HG02981 (cell line): ENCODE data around the gene USP17L11.
"Not testable (repeated sequence)": the region's sequence is repeated elsewhere in the genome, so short reads cannot be mapped to it uniquely, and the experiment has no call there.

ENCODE experiments used
- ATAC-seq: cut with Tn5 transposase; IDR thresholded peaks from one replicate; pipeline ENCODE4 v1.9.1; 2021; ENCODE audit warnings: mild to moderate bottlenecking, moderate library complexity; ENCODE audit not compliant: unreplicated experiment

USP17L11 gene, protein sequence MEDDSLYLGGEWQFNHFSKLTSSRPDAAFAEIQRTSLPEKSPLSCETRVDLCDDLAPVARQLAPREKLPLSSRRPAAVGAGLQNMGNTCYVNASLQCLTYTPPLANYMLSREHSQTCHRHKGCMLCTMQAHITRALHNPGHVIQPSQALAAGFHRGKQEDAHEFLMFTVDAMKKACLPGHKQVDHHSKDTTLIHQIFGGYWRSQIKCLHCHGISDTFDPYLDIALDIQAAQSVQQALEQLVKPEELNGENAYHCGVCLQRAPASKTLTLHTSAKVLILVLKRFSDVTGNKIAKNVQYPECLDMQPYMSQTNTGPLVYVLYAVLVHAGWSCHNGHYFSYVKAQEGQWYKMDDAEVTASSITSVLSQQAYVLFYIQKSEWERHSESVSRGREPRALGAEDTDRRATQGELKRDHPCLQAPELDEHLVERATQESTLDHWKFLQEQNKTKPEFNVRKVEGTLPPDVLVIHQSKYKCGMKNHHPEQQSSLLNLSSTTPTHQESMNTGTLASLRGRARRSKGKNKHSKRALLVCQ

DNA sequence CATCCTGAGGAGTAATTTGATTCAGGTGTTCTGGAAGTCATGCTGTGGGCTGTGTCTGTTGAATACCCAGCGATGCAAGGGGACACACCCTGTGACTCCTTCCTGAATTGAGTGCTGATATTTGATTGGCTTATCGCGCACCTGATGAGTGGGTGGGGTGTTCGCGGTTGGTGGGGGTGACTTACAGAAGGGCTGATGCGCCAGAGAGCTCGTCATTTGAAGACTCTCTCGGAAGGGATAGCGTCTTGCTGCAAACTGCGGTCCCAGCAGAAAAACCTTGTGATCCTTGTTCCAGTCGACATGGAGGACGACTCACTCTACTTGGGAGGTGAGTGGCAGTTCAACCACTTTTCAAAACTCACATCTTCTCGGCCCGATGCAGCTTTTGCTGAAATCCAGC lies at the start of gene USP17L11:
Gene USP17L11, plus strand, starts transcription at position 301 of the 400 bp plus-strand sequence. Its CDS starts 0 bp downstream, at position 301.
- not testable (repeated sequence) for ATAC-seq

DNA sequence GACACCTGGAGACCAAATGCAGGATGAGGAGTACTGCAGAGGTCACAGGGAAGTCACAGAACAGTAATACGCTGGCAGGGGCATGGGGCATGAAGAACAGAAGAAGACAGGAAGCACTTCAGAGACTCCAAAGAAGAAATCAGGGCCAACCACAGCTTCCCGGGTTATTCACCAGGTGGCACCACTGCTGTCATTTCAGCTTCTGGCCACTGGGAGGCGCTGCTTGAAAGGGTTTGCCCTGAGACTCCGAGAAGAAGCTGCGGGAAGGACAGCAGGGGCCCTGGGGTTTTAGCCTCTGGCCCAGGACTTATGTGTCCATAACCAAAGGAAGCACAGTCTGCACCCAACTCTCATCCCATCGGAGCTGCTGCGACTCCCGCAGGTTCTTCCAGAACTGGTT lies 49.2 kb upstream of the USP17L11 start:
- ATAC-seq = not testable (repeated sequence)

DNA sequence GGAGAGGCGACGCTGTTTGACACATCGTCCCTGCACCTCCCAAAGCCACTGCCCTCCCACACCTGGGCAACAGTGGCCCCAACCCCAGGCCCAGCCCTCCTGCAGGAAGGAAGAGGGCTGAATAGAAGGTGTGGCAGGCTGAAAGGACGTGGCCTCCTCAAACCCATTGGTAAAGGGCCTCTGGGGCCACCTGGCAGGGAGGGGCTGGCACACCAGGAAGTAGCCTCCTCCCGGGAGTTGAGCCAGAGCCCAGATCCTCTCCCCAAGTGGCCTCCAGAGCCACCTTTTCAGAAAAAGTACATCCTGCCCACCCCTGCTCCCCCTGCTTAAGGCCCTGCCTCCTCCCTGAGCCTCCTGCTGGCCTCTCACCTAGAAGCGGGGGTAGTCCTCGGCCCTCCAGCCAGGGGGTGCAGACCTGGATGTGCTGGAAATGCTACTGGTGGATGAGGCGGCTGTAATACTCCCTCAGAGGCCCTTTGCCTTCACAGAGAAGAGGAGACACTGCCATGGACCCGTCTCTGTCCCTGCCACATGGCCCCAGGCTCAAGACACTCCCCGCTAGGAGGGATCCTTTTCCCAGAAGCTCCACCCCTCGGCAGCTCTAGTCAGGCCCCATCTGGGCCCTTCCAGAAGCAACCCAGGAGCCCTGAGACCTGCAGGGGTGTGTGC lies 45.3 kb upstream of the USP17L11 start, which contains the start of gene FAM90A26:
Gene FAM90A26, plus strand, starts transcription at position 619 of the 669 bp plus-strand sequence. CDS start 2,764 bp downstream, outside the sequence.
- not testable (repeated sequence) for ATAC-seq

DNA sequence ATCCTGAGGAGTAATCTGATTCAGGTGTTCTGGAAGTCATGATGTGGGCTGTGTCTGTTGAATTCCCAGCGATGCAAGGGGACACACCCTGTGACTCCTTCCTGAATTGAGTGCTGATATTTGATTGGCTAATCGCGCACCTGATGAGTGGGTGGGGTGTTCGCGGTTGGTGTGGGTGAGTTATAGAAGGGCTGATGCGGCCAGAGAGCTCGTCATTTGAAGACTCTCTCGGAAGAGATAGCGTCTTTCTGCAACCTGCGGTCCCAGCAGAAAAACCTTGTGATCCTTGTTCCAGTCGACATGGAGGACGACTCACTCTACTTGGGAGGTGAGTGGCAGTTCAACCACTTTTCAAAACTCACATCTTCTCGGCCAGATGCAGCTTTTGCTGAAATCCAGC lies 4.8 kb upstream of the USP17L11 start, which contains the start of gene USP17L10:
Gene USP17L10, plus strand, starts transcription at position 301 of the 400 bp plus-strand sequence. Its CDS starts 0 bp downstream, at position 301.
- not testable (repeated sequence) for ATAC-seq

DNA sequence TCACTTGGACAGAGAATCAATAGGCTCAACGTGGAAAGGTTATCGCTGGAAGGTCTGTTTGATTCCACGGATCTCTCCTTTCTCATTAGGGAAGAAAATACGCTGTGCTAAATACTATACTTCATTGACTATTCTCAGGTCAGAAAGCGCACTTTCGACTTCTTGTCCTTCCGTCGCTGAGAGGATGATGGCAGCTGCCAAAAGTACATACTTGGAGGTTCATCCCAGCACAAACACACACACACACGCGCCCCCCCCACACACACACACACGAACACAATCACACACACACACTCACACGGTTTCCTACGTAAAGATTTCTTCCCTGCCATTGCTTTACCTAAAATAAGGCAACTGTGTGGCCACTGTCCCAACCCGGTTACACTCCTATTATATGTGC lies 504 bp upstream of the USP17L11 start:
- ATAC-seq = not testable (repeated sequence)

DNA sequence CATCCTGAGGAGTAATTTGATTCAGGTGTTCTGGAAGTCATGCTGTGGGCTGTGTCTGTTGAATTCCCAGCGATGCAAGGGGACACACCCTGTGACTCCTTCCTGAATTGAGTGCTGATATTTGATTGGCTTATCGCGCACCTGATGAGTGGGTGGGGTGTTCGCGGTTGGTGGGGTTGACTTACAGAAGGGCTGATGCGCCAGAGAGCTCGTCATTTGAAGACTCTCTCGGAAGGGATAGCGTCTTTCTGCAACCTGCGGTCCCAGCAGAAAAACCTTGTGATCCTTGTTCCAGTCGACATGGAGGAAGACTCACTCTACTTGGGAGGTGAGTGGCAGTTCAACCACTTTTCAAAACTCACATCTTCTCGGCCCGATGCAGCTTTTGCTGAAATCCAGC lies 4.6 kb downstream of the USP17L11 start, which contains the start of gene USP17L12:
Gene USP17L12, plus strand, starts transcription at position 301 of the 400 bp plus-strand sequence. Its CDS starts 0 bp downstream, at position 301.
- ATAC-seq = not testable (repeated sequence)

DNA sequence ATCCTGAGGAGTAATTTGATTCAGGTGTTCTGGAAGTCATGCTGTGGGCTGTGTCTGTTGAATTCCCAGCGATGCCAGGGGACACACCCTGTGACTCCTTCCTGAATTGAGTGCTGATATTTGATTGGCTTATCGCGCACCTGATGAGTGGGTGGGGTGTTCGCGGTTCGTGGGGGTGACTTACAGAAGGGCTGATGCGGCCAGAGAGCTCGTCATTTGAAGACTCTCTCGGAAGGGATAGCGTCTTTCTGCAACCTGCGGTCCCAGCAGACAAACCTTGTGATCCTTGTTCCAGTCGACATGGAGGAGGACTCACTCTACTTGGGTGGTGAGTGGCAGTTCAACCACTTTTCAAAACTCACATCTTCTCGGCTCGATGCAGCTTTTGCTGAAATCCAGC lies 9.4 kb downstream of the USP17L11 start, which contains the start of gene USP17L13:
Gene USP17L13, plus strand, starts transcription at position 301 of the 400 bp plus-strand sequence. Its CDS starts 0 bp downstream, at position 301.
- ATAC-seq = not testable (repeated sequence)

DNA sequence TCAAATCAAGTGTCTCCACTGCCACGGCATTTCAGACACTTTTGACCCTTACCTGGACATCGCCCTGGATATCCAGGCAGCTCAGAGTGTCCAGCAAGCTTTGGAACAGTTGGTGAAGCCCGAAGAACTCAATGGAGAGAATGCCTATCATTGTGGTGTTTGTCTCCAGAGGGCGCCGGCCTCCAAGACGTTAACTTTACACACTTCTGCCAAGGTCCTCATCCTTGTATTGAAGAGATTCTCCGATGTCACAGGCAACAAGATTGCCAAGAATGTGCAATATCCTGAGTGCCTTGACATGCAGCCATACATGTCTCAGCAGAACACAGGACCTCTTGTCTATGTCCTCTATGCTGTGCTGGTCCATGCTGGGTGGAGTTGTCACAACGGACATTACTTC lies 15.0 kb downstream of the USP17L11 start:
- ATAC-seq = not testable (repeated sequence)

DNA sequence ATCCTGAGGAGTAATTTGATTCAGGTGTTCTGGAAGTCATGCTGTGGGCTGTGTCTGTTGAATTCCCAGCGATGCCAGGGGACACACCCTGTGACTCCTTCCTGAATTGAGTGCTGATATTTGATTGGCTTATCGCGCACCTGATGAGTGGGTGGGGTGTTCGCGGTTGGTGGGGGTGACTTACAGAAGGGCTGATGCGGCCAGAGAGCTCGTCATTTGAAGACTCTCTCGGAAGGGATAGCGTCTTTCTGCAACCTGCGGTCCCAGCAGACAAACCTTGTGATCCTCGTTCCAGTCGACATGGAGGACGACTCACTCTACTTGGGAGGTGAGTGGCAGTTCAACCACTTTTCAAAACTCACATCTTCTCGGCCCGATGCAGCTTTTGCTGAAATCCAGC lies 18.9 kb downstream of the USP17L11 start, which contains the start of gene USP17L15:
Gene USP17L15, plus strand, starts transcription at position 301 of the 400 bp plus-strand sequence. Its CDS starts 0 bp downstream, at position 301.
- not testable (repeated sequence) for ATAC-seq

DNA sequence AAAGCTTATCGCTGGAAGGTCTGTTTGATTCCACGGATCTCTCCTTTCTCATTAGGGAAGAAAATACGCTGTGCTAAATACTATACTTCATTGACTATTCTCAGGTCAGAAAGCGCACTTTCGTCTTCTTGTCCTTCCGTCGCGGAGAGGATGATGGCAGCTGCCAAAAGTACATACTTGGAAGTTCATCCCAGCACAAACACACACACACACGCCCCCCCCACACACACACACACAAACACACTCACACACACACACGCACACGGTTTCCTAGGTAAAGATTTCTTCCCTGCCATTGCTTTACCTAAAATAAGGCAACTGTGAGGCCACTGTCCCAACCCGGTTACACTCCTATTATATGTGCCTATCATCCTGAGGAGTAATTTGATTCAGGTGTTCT lies 23.3 kb downstream of the USP17L11 start:
- not testable (repeated sequence) for ATAC-seq

DNA sequence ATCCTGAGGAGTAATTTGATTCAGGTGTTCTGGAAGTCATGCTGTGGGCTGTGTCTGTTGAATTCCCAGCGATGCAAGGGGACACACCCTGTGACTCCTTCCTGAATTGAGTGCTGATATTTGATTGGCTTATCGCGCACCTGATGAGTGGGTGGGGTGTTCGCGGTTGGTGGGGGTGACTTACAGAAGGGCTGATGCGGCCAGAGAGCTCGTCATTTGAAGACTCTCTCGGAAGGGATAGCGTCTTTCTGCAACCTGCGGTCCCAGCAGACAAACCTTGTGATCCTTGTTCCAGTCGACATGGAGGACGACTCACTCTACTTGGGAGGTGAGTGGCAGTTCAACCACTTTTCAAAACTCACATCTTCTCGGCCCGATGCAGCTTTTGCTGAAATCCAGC lies 28.4 kb downstream of the USP17L11 start, which contains the start of gene USP17L17:
Gene USP17L17, plus strand, starts transcription at position 301 of the 400 bp plus-strand sequence. Its CDS starts 0 bp downstream, at position 301.
- not testable (repeated sequence) for ATAC-seq

DNA sequence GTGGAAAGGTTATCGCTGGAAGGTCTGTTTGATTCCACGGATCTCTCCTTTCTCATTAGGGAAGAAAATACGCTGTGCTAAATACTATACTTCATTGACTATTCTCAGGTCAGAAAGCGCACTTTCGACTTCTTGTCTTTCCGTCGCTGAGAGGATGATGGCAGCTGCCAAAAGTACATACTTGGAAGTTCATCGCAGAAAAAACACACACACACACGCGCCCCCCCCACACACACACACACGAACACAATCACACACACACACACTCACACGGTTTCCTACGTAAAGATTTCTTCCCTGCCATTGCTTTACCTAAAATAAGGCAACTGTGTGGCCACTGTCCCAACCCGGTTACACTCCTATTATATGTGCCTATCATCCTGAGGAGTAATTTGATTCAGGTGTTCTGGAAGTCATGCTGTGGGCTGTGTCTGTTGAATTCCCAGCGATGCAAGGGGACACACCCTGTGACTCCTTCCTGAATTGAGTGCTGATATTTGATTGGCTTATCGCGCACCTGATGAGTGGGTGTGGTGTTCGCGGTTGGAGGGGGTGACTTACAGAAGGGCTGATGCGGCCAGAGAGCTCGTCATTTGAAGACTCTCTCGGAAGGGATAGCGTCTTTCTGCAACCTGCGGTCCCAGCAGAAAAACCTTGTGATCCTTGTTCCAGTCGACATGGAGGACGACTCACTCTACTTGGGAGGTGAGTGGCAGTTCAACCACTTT lies 32.9 kb downstream of the USP17L11 start, which contains the start of gene USP17L18:
Gene USP17L18, plus strand, starts transcription at position 678 of the 728 bp plus-strand sequence. Its CDS starts 0 bp downstream, at position 678.
- ATAC-seq = not testable (repeated sequence)

DNA sequence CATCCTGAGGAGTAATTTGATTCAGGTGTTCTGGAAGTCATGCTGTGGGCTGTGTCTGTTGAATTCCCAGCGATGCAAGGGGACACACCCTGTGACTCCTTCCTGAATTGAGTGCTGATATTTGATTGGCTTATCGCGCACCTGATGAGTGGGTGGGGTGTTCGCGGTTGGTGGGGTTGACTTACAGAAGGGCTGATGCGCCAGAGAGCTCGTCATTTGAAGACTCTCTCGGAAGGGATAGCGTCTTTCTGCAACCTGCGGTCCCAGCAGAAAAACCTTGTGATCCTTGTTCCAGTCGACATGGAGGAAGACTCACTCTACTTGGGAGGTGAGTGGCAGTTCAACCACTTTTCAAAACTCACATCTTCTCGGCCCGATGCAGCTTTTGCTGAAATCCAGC lies 37.9 kb downstream of the USP17L11 start, which contains the start of gene USP17L19:
Gene USP17L19, plus strand, starts transcription at position 301 of the 400 bp plus-strand sequence. Its CDS starts 0 bp downstream, at position 301.
- ATAC-seq = not testable (repeated sequence)

DNA sequence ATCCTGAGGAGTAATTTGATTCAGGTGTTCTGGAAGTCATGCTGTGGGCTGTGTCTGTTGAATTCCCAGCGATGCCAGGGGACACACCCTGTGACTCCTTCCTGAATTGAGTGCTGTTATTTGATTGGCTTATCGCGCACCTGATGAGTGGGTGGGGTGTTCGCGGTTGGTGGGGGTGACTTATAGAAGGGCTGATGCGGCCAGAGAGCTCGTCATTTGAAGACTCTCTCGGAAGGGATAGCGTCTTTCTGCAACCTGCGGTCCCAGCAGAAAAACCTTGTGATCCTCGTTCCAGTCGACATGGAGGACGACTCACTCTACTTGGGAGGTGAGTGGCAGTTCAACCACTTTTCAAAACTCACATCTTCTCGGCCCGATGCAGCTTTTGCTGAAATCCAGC lies 42.6 kb downstream of the USP17L11 start, which contains the start of gene USP17L20:
Gene USP17L20, plus strand, starts transcription at position 301 of the 400 bp plus-strand sequence. Its CDS starts 0 bp downstream, at position 301.
- not testable (repeated sequence) for ATAC-seq

DNA sequence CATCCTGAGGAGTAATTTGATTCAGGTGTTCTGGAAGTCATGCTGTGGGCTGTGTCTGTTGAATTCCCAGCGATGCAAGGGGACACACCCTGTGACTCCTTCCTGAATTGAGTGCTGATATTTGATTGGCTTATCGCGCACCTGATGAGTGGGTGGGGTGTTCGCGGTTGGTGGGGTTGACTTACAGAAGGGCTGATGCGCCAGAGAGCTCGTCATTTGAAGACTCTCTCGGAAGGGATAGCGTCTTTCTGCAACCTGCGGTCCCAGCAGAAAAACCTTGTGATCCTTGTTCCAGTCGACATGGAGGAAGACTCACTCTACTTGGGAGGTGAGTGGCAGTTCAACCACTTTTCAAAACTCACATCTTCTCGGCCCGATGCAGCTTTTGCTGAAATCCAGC lies 47.4 kb downstream of the USP17L11 start, which contains the start of gene USP17L21:
Gene USP17L21, plus strand, starts transcription at position 301 of the 400 bp plus-strand sequence. Its CDS starts 0 bp downstream, at position 301.
- ATAC-seq = not testable (repeated sequence)
